ENCODE measurements around the gene OCRL. TPM values are rescaled to one million over a fixed set of nuclear protein-coding genes. Genes with fewer than 3 reads are reported as not detected.

Gene OCRL
- total and polyA plus RNA-seq, 4 donors: 3.1 to 13.1 (median 5.7) TPM

GRCh38 chrX:129545408-129545807 lies 5.3 kb downstream of the OCRL start:
- WGBS: 82% methylated on average over 1 of the region's 1 CpG
- no peak for TF ChIP-seq RAD21 (IDR thresholded peaks at IDR 0.05)
- no peak for TF ChIP-seq ZBTB33 (IDR thresholded peaks at IDR 0.05)
- TF ChIP-seq NR2F2 (IDR thresholded peaks at IDR 0.05): no peak
- no peak for TF ChIP-seq ATF3 (IDR thresholded peaks at IDR 0.05)
- no peak for TF ChIP-seq YY1 (IDR thresholded peaks at IDR 0.05)
- TF ChIP-seq FOXA2 (IDR thresholded peaks at IDR 0.05): no peak
- no peak for TF ChIP-seq RXRA (IDR thresholded peaks at IDR 0.05)
- TF ChIP-seq JUND (IDR thresholded peaks at IDR 0.05): no peak
- no peak for TF ChIP-seq CTCF (IDR thresholded peaks at IDR 0.05; ENCODE audit: low read depth, low read length, missing input control)
- no peak for TF ChIP-seq SP1 (IDR thresholded peaks at IDR 0.05)
- TF ChIP-seq, protein P1, sequence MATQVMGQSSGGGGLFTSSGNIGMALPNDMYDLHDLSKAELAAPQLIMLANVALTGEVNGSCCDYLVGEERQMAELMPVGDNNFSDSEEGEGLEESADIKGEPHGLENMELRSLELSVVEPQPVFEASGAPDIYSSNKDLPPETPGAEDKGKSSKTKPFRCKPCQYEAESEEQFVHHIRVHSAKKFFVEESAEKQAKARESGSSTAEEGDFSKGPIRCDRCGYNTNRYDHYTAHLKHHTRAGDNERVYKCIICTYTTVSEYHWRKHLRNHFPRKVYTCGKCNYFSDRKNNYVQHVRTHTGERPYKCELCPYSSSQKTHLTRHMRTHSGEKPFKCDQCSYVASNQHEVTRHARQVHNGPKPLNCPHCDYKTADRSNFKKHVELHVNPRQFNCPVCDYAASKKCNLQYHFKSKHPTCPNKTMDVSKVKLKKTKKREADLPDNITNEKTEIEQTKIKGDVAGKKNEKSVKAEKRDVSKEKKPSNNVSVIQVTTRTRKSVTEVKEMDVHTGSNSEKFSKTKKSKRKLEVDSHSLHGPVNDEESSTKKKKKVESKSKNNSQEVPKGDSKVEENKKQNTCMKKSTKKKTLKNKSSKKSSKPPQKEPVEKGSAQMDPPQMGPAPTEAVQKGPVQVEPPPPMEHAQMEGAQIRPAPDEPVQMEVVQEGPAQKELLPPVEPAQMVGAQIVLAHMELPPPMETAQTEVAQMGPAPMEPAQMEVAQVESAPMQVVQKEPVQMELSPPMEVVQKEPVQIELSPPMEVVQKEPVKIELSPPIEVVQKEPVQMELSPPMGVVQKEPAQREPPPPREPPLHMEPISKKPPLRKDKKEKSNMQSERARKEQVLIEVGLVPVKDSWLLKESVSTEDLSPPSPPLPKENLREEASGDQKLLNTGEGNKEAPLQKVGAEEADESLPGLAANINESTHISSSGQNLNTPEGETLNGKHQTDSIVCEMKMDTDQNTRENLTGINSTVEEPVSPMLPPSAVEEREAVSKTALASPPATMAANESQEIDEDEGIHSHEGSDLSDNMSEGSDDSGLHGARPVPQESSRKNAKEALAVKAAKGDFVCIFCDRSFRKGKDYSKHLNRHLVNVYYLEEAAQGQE (IDR thresholded peaks at IDR 0.05): no peak
- TF ChIP-seq, protein P2, sequence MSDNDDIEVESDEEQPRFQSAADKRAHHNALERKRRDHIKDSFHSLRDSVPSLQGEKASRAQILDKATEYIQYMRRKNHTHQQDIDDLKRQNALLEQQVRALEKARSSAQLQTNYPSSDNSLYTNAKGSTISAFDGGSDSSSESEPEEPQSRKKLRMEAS (IDR thresholded peaks at IDR 0.05): no peak
- no peak for TF ChIP-seq TAF1 (conservative IDR thresholded peaks at IDR 0.05)
- TF ChIP-seq HNF4A (conservative IDR thresholded peaks at IDR 0.05): no peak
- TF ChIP-seq EGR1 (IDR thresholded peaks at IDR 0.05; ENCODE audit: low read depth in 2 of 2): no peak
- TF ChIP-seq GABPA (IDR thresholded peaks at IDR 0.05 in 1 of 2, conservative IDR thresholded peaks at IDR 0.05 in 1 of 2): no peak
- Histone ChIP-seq H3K27ac (ENCODE audit: low read depth in 1 of 2, low read length in 2 of 2) (no peak overlapping the region), H3K27me3 (ENCODE audit: control insufficient read depth in 4 of 4, insufficient read depth in 4 of 4, low read length in 3 of 4) (no peaks in the 10 kb centered on the region), H3K9ac (ENCODE audit: low read depth in 1 of 2, low read length in 2 of 2) (no peak overlapping the region), H3K36me3 (ENCODE audit: control insufficient read depth in 4 of 4, insufficient read depth in 3 of 4, low read depth in 1 of 4, low read length in 3 of 4) (no peaks in the 10 kb centered on the region), H3K9me3 (ENCODE audit: control insufficient read depth in 4 of 4, low read length in 3 of 4) (no peaks in the 10 kb centered on the region), H3K4me3 (ENCODE audit: low read depth in 1 of 3, low read length in 3 of 3) (no peak overlapping the region), H3K4me1 (ENCODE audit: control insufficient read depth in 4 of 4, insufficient read depth in 4 of 4, low read length in 3 of 4) (peaks cover 0 to 12% (median 5%) of the 10 kb centered on the region in 4 donors)
- DNase-seq (ENCODE audit: low spot score): no peak

- peaks cover 0 to 4% (median 0%) of the 10 kb centered on the region in 4 donors for H3K36me3 ChIP-seq (ENCODE audit: control insufficient read depth in 4 of 4, insufficient read depth in 3 of 4, low read depth in 1 of 4, low read length in 3 of 4)
- 32% methylated on average over 1 of the region's 1 CpG for WGBS
- H3K4me3 ChIP-seq (ENCODE audit: low read depth in 1 of 3, low read length in 3 of 3): no peak overlapping the region
- H3K27me3 ChIP-seq (ENCODE audit: control insufficient read depth in 4 of 4, insufficient read depth in 4 of 4, low read length in 3 of 4): no peaks in the 10 kb centered on the region
- no peak overlapping the region for H3K27ac ChIP-seq (ENCODE audit: low read depth in 1 of 2, low read length in 2 of 2)
- no peaks in the 10 kb centered on the region for H3K9me3 ChIP-seq (ENCODE audit: control insufficient read depth in 4 of 4, low read length in 3 of 4)
- no peak for DNase-seq (ENCODE audit: low spot score)
- no peak overlapping the region for H3K9ac ChIP-seq (ENCODE audit: low read depth in 1 of 2, low read length in 2 of 2)
- peaks cover 0 to 12% (median 5%) of the 10 kb centered on the region in 4 donors for H3K4me1 ChIP-seq (ENCODE audit: control insufficient read depth in 4 of 4, insufficient read depth in 4 of 4, low read length in 3 of 4)
- TF ChIP-seq HNF4A (conservative IDR thresholded peaks at IDR 0.05): peak in 1 of 2 donors; percentile 5
- TF ChIP-seq SP1 (IDR thresholded peaks at IDR 0.05): no peak
Measured at GRCh38 chrX:129549124-129549523, 9.1 kb downstream of the OCRL start.
